HFF-Myc (cell line): Measurements from ENCODE around the gene NDUFS8.

ENCODE experiments used
- DNase-seq: peaks from one replicate; pipeline ENCODE4 v3.0.0-alpha.2; 2011; ENCODE audit warnings: low read depth; ENCODE audit errors: extremely low read depth
- H3K4me3 ChIP-seq: replicated peaks from 2 replicates; pipeline ENCODE4 v1.5.1; 2011; ENCODE audit warnings: low read depth, mild to moderate bottlenecking, control low read depth, low read length
- TF ChIP-seq, protein P1 (sequence below): IDR thresholded peaks from 2 replicates; pipeline ENCODE4 v1.5.1; 2012; ENCODE audit warnings: mild to moderate bottlenecking, low read depth, low read length, control low read depth; ENCODE audit errors: missing control alignments

The NDUFS8 gene

DNA sequence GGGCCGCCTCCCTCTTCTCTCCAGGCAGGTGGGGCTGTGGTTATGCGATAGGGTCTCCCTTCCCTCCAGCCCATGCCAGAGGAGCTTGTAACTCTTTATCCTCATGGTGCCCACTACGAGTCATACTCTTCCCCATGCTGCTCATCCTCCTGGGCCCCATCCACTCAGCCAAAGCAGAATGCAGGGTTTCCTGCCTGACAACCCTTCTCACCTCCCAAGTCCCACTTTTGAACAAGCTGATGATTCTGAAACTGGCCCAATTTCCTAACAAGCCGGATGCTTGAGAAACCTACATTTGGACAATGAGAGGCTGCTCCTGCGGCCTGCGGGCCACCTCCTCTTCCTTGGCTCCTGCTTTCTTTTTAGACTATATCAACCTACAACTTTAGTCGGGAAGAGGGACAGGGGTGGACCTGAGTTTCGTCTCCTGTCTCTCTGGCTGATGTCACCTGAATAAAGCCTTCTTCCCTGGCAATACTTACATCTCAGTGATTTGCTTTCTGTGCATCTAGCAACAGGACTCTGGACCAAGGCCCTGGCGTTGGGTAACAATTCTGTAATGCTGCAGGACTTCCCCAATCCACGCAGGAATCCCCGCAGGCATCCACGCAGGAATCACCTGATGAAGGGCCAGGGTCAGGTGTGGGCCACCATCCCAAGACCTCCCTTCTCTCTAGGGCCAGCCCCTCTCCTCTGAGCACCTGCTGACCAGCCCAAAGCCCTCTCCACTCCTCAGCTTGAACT is 1.5 kb upstream of the NDUFS8 start:
- DNase-seq = no peak
- no peak overlapping the region for H3K4me3 ChIP-seq
- TF ChIP-seq, protein P1, sequence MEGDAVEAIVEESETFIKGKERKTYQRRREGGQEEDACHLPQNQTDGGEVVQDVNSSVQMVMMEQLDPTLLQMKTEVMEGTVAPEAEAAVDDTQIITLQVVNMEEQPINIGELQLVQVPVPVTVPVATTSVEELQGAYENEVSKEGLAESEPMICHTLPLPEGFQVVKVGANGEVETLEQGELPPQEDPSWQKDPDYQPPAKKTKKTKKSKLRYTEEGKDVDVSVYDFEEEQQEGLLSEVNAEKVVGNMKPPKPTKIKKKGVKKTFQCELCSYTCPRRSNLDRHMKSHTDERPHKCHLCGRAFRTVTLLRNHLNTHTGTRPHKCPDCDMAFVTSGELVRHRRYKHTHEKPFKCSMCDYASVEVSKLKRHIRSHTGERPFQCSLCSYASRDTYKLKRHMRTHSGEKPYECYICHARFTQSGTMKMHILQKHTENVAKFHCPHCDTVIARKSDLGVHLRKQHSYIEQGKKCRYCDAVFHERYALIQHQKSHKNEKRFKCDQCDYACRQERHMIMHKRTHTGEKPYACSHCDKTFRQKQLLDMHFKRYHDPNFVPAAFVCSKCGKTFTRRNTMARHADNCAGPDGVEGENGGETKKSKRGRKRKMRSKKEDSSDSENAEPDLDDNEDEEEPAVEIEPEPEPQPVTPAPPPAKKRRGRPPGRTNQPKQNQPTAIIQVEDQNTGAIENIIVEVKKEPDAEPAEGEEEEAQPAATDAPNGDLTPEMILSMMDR = no peak

DNA sequence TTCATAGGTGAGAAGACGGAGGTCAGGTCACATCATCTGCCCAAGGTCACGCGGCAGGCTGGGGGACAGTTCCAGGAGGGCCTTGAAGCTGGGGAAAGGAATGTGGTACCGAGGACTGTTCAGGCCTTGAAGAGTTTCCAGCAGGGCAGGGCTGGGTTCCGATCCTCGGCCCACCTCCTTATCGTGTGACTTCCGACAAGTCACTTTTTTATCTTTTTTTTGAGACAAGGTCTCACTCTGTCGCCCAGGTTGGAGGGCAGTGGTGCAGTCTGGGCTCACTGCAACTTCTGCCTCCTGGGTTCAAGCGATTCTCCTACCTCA is 623 bp downstream of the NDUFS8 start:
- H3K4me3 ChIP-seq = peak overlapping the region; percentile 97
- TF ChIP-seq, protein P1 = no peak
- DNase-seq = no peak

DNA sequence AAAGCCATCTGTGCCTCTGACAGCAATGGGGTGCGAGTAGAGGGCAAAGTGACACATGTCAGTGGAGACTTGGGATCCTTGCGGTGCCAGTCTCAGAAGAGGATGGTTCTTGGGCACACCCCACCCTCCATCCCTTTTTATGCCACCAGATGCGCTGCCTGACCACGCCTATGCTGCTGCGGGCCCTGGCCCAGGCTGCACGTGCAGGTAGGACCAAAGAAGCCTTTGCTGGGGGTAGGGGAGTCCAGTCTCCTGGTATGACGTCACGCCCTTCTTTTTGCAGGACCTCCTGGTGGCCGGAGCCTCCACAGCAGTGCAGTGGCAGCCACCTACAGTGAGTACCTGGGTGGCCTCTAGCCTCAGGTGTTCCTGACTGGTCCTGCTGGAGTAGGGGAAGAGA is 1.5 kb downstream of the NDUFS8 start:
- H3K4me3 ChIP-seq = peak overlapping the region; percentile 97
- DNase-seq = no peak
- TF ChIP-seq, protein P1 = no peak

DNA sequence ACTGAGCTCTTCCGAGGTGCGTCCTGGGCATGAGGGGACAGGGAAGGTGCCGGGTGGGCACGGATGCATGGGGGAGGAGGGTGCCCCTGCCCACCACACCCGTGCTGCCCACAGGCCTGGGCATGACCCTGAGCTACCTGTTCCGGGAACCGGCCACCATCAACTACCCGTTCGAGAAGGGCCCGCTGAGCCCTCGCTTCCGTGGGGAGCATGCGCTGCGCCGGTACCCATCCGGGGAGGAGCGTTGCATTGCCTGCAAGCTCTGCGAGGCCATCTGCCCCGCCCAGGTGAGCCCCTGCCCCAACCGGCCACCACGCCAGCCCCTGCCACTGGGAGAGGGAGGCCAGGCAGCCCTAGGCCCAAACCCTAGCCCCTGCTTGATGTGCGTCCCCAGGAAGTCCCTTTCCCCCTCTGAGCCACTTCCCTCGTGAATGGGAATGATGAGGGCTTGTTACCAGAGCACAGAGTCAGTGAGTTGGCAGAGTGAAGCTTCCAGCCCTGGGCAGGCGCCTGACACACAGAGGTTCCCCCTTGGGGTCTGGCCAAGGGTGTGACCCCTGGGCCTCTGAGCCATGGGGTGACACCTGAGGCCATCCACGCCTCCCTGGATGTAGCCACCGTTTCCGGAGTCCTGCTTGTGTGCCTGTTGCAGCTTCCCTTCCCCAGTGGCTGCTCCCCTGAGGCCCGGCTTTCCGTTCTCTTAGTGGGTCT is 2.7 kb downstream of the NDUFS8 start:
- no peak for DNase-seq
- TF ChIP-seq, protein P1 = no peak
- H3K4me3 ChIP-seq = no peak overlapping the region

DNA sequence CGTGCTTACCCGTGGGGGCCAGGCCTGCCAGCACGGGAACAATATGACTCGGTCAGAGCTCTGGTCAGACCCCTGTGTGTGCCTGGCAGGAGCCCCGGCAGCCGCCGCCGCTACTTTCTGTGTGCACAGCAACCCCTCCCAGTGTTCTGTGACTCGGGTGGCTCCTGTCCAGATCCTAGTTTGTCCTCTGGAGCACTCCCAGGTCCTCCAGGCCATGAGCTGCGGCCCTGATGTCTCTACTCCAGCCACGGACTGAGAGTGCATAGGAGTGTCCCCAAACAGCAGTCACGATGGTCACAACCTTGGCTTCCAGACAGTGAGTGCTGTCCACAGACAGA is 3.2 kb downstream of the NDUFS8 start:
- no peak for DNase-seq
- H3K4me3 ChIP-seq = no peak overlapping the region
- TF ChIP-seq, protein P1 = no peak

DNA sequence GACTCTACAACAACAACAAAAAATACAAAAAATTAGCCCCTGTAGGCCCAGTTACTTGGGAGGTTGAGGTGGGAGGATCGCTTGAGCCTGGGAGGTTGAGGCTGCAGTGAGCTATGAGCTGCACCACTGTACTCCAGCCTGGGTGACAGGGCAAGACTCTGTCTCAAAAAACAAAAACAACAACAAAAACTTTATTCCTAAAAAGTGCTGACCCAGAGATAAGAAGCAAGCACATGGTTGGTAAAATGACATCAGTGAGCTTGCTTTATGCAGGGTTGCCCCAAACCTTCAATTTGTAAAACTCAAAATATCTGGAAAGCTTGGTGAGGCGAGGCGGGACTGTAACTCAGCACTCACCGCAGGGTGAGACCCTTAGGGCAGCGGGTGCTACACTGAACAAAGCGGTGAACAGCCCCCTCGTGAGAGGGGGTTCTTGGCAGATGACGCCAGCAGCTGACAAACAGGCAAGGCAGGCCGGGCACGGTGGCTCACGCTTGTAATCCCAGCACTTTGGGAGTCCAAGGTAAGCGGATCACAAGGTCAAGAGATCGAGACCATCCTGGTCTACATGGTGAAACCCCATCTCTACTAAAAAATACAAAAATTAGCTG is 4.9 kb downstream of the NDUFS8 start:
- DNase-seq = no peak
- TF ChIP-seq, protein P1 = no peak

More for the DNA sequence above, 4.9 kb downstream of the NDUFS8 start:
- H3K4me3 ChIP-seq = no peak overlapping the region
